GM19395 (cell line): ENCODE data around the gene TMIE.

Source experiments
- ATAC-seq: cut with Tn5 transposase; IDR thresholded peaks from one replicate; pipeline ENCODE4 v1.9.1; 2021; ENCODE audit warnings: mild to moderate bottlenecking, moderate library complexity; ENCODE audit not compliant: unreplicated experiment

TMIE gene, protein sequence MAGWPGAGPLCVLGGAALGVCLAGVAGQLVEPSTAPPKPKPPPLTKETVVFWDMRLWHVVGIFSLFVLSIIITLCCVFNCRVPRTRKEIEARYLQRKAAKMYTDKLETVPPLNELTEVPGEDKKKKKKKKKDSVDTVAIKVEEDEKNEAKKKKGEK

DNA sequence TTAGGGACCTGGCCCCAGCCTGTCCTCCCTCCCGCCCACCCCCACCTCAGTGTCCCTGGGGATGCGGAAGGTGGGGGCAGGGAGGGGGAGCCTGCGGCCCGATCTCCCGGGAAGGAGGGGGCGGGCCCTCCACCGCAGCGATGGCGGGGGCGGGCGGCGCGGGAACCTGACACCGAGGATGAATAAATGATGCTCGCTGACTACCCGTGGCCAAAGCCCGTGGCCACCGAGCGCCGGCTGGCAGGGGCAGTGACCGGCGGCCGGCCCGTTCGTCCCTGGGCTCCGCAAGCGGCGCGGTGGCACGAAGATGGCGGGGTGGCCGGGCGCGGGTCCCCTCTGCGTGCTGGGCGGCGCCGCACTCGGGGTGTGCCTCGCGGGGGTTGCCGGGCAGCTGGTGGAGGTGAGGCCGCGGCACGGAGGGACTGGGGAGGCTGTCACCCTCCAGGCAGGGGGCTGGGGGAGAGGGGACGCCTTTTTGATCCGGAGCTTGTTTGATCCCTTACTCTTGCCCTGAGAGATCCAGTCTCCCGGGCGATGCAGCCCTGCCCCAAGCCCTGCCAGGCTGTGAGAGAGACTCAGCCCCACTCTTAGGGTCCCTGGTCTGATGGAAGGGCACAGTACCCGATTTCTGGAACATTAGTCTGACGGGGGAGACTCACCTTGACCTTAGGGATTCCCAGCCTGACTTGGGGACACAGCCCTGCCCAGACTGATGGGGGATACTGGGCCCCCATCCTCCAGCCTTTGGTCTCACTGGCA, at the start of gene TMIE:
TMIE (plus strand) TSS at position 212 of the 759 bp plus-strand sequence; CDS start at position 308, 96 bp downstream.
- no peak for ATAC-seq

DNA sequence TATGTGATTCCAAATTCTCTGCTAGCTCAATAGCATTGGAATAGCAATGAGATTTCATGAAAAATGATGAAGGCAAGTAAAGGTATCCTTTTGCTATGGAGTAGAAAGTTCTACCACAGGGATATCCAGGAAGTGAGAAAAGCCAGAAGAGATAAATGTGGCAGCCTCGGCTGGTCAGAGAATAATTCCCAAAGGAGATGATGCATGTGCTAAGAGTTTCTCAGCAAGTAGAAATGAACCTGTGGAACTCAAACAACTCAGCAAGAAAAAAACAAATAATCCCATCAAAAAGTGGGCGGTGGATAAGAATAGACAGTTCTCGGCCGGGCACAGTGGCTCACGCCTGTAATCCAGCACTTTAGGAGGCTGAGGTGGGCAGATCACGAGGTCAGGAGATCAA, 45.9 kb upstream of the TMIE start:
- ATAC-seq: no peak

DNA sequence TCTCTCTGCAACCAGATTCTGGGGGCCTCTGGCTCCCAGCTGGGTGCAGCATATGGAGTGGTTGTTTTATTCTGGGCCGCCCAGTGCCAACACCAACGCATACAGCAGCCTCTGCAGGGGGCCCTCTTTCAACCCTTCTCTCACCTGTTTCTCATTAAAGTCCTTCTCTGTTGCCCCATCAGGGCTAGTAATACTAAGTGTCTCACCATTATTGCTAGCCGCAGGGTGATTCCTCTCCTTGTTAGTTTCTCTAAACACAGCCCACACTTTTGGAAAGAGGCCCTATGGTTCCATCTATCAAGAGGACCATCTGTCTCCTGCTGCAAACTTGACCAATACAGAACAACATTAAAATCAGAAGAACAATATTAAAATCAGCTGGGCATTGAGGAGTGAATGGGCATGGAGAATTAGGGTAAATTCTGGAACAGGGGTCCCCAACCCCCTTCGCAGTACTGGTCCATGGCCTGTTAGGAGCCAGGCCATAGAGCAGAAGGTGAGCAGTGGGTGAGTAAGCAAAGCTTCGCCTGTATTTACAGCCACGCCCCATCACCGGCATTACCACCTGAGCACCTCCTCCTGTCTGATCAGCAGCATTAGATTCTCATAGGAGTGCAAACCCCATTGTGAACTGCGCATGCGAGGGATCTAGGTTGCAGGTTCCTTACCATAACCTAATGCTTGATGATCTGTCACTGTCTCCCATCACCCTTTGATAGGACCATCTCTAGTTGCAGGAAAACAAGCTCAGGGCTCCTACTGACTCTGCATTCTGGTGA, 44.2 kb upstream of the TMIE start:
- ATAC-seq: no peak

DNA sequence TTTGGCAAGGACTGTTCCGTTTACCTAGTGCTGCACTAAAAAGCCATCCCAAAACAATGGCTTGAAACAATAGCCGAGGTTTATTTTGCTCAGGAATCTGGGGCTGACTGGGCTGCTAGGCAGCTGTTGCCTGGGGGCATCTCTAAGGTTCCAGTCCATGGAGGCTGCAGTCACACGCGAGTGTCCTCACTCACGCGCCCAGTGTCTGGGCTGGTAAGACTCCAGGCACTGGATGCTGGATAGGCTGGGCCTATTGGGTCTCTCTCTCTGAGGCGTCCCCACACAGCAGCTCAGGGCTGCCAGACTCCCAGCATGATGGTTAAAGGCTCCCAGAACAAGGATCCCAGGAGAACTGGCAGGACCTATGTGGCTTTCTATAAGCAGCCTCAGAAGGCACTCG, 41.9 kb upstream of the TMIE start:
- ATAC-seq: no peak

DNA sequence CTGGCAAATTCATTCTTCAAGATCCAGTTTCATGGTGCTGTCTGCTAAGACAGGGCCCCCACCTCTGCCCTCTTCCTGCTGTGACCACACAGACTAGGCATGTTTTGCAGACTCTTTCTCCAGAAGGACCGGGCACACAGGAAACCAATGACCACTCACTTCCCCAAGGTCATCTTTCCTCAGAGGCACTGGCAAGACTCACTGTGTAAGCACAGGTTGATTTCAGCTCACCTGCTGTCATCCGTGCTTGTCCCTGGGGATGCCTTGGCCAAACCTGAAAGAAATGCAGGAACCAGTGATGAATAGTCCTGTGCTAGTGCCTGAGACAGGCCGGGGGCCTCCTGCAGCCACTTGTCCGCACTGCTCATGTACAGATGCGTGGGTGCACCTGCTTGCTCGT, 41.2 kb upstream of the TMIE start:
- no peak for ATAC-seq

DNA sequence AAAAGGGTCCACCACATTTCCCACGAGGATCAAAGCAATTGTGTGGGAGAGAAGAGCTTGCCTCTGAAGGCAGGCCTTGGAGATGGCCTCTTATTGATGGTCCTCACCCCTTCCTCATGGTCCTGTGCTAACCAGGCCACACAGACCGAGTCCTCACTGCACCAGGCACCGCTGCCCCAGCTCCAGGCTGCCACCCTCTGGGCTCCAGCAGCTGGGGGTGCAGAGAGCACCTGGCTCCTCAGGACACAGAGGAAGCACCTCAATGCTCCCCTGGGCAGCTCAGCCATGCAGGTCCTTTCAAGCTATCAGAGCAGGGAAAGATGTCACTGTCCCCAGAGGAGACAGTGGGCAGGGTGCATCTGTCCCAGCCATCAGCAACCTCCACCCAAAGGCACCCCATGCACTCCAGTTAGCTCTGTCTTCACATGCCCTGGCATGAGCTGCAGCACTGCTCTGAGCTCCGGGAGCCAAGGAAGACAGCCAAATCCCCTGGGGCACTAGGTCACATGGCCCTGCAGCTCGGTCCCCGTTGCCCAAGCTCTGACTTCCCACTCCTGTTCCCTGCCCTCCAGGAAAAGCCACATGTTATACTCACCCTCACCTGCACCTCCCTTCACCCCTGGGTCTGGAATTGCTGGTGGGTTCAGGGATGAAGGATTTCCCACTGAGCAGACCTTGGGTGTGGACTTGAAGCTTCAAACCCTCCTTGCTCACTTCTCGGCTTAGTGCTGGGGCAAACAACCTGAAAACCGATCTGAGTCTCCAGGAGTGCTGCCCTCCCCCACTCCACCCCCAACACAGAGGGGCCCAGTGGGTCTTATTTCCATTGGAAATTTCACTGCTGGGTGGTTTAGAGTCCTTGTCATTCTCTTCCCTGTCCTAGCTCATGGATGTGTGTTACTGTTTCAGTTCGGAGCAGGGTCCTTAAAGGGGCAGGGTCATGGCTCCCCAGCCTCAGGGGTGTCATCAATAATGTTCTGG, 40.4 kb upstream of the TMIE start:
- ATAC-seq: no peak

DNA sequence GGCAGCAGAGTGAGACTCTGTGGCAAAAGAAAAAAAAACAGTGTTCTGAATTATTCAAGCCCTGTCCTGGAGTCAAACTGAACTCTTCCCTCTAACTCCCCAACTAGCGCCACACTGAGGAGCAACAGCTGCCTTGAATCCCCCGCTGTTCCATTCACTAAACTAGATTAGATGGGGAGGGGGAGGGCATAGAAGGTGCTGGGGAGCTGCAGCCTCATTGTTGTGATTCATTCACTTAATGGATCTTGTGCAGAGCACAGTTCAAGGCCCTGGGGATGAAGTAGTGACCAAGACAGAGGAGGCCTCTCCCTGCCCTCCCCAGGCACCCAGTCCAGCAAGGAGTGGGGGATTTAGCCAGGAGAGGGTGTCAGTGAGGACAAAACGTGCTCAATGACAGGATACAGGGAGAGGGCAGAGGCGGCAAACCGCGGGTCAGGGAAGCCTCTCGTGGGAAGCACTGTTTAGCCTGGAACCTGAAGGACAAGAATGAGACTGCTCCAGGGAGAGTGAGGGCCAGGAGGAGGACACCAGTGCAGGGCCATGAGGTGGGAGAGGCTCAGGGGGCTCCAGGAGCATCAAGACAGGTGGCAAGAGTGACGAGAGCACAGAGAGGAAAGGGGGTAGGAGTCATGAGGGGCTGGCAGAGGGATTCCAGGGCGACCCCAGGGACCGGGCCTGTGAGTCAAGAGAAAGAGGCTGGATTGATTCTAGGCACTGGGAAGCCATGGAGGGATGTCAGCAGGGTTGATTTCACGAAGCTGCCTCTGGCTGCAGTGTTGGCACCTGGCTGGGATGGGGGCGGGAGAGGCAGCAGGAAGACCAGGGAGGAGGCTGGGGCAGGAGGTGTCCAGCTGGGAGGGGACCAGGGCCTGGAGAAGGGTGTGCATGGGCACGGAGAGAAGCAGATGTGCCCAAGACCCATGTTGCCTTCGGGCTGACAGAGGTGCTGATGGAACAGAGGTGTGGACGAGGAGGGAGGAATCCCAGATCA, 39.1 kb upstream of the TMIE start:
- no peak for ATAC-seq

DNA sequence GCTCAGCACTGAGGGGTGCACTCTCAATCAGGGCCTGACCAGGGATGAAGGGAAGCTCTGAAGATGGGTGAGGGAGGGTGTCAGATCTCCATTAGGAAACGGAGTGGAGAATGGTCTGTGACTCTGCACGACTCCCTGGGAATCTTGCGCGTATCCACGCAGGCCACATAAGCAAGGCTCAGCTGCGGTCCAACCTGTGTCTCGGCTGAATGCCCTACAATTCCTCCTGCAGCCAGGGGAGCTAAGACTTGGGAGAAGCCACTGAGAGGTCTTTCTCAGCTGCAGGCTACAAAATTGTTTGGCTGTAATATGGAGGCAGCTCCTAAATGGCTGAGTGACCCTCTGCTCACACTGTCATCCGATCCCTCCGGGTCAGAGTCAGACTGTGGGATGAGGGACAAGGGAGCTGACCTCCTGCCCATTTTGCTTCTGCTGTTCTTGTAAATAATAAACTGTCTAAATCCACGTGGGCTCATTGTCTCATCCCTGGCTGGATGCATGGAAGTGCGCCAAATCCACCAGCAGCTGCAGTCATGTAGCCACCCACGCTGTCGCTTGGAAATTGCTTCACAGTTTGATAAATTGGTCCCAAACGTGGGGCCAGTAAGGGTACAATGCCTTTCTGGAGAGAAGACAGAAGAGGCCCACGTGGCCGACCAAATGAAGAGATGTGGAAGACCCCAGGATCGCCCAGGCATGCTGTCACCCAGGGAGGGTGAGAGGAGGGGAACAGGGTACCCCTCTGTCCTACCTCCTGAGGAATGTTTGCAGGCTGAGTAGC, 38.2 kb upstream of the TMIE start:
- ATAC-seq: no peak

DNA sequence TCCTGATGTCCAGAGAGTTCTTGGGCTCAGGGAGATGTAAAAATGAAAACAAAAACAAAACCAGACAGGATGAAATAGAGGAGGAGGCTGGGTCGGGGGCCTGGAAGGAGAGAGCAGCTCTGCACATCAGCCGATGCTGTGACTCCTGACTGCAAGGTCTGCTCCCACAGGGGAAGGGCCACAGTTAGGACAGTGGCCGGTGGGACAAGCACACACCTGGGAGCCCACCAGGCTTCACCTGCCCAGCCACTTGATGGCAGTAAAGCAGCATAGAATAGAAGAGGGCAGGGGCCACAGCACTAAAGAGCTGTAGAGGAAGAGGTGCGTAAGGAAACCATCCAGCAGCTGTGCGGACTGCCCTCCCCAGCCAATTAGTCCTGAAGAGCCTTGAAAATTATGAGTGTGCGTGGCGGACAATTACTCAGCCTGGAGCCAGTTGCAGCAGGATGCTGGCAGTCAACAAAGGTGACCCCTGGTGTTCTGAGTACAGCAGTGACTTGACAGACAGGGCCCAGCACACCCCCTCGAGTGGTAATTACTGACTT, 37.5 kb upstream of the TMIE start:
- ATAC-seq: no peak

DNA sequence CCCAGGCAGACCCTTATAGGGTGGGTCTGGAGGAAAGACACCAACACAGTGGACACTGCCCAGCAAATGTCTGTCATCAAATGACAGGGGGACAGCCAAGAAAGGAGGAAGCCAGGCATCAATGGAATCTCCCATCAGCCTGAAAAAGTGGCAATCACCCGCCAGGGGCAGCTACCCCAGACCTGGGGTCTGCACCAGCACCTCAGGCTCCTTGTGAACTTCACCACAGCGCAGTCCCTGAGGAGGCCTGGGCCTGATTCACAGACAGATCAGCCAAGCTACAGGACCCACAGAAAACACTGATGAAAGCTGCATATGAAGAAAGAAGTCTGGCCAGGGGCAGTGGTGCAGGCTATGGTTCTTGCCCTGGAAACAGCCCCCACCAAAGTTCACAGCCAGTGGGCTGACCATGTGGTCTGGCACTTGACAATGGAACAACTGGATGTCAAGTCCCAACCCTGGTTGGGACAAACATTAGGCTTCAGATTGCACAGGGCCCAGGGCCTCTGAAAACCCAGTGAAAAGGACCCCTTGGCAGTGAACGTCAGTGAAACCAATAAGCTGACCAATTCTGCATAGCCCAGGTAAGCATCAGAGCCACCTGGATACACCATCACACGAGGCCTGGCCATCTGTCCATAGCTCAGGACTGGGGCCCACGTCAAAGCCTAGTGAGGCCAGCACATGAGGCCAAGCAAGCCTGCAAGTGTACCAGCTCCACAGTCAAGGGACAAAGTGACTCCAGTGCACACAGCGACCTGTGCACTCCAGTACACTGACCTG, 36.8 kb upstream of the TMIE start:
- ATAC-seq: no peak

DNA sequence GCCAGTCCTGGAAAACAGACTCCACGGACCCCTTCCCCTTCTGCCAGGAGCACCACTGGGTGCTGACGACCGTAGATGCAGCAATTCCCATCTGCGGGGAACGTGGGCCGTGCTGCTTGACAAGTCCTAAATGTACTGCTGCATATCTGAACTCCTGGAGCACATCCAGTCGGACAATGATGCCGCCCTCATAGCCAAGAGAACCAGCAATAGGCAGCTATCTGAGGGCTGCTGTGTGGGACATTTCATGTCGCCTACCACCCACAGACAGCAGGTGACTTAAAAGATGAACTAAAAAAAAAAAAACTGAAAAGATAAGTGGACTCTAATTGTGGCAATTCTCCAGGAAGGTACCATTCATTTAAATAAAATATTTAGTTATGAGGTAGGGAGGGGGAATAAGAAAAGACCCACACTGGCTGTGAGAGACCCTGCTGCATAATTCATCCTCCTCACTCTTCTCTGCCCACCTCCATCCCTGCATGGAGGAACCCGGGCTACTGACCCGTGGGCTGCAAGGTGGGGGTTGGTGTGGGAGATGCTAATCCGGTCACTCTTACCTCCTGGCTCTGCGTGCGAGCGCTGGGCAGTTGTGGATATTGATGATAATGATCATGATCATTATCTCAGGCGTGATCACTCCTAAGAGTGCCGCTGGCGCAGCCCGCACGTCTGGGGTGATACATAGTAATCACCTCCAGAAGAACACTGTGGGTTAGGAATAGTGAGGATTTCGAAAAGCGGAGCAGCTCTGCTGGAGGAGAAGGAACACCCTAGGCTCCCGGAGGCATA, 36.0 kb upstream of the TMIE start:
- ATAC-seq: no peak

DNA sequence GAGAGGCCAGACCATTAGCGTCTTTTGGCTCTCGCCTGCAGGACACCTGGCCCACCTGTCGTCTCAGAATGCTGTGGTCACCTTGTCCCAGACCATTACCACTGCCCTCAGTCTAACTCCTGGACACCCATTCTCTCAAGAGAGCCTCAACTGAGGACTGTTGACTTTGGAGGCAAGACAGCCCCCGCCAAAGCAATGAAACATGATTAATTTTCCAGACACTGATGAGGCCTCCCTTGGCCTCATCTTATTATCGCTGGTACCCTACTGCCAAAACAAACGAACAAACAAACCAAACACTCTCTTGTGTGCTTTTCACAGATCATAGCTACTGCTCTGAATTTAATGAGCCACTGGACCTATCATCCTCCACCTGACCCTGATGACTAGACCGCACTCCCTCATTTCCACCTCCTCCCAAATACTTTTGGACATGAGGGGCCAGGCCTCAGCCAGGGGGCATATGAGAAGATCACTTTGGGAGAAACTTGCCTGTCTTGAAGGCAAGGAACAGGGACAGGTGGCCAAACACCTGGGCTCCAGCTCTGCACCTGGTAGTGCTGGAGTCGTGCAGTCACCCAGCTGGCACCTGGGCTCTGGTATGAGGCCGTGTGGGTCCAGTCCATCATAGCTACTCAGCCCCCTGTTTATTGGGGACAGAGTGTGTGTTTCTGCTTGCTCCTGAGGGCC, 35.3 kb upstream of the TMIE start:
- no peak for ATAC-seq

DNA sequence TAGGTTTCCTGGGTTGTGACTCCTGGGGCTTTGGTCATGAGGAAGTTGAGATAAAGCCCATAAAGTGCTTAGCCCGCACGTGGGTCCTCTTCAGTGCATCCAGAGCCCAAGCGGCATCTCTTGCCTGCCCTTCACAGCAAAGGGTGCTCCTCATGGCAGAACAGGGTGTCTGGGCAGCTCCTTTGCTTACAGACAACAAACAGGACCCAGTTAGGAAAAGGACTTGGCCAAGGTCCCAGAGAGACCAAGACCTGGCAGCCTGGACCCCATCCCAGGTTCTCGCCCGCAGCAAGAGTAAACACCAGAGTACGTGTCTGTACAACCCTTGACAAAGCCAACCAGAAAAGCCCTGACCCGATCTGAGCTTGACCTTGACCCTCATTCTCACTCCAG, 34.7 kb upstream of the TMIE start:
- no peak for ATAC-seq

DNA sequence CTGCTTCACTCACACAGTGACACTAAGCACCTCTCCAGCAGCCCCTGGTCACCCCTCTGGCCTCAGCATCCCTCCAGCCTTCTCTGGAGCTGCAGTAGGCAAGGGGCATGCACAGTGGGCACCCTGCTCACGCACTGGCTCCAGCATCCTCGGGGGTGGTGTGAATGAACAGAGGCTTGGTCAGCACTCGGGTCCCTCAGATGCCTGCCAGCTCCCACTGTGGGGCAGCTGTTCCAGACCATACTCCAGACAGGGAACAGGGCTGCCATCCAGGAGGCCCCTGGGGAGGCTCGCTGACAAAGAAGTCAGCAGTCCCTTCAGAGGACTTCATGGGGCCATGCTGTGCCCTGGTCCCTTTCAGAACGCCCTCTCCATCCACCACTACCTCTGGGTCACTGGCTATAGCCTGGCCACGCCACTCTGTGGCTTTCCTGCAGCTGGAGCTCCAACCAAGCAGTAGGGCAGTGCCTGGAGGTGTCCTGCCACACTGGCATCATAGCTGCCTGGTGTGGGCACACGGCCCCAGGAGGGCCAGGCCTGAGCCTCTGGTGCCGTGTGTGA, 34.1 kb upstream of the TMIE start:
- no peak for ATAC-seq

DNA sequence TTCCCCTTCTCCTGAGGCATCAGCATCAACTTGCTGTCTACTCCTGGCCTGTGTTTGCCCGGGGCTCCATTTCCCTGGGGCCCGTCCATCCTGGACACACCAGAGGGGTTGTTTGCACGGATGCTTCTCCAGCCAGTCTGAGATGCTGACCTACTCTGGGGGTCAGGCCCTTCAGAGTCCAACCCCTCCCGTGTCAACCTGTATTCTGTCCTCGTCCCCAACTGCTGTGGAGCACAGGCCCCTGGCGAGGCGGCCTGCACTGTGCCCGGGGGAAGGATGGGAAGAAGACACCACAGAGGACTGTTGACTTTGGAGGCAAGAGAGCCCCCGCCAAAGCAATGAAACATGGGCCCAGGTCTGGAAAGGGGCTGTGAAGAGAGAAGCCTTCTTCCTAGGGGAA, 33.5 kb upstream of the TMIE start:
- no peak for ATAC-seq

DNA sequence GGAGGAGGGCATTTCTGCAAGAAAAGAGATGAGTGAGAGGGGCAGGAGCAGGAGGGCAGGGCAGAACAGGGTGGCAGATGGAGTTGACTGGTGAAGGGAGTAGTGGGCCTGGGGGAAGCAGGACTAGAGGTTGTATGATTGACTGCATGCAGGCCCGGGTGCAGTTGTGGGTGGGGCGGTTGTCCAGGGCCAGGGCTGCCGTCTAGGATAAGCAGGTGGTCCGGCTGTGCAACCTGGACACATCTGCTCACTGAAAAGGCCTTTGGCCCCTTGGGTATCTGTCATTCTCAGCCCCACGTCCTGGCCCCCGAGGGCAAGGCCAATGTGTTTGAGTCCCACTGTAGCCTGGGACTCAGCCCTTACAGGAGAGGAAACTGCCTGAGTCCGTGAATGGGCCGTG, 33.1 kb upstream of the TMIE start:
- no peak for ATAC-seq
